HK-2 (cell line): ENCODE measurements around the gene SELENOW.
"Not testable (repeated sequence)": the region's sequence is repeated elsewhere in the genome, so short reads cannot be mapped to it uniquely, and the experiment has no call there.

Source experiments
- DNase-seq: peaks from one replicate; pipeline ENCODE4 v3.0.0-alpha.2; 2018; ENCODE audit not compliant: unreplicated experiment

The SELENOW gene

DNA sequence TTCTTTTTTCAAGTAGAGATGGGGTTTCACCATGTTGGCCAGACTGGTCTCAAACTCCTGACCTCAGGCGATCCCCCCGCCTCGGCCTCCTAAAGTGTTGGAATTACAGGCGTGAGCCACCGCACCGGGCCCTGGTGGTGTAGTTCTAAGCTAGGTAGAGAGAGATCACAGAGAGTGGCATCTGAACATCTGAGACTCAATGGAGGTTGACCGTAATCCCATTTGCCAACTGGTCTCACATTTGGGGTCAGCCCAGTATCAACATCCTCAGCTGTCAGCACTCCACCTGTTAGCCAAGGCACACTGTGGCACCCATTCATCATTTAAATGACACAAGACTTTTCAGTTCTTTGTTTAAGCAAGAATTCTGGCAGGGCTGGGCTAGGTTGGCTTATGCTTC lies 8.1 kb downstream of the SELENOW start:
- no peak for DNase-seq

DNA sequence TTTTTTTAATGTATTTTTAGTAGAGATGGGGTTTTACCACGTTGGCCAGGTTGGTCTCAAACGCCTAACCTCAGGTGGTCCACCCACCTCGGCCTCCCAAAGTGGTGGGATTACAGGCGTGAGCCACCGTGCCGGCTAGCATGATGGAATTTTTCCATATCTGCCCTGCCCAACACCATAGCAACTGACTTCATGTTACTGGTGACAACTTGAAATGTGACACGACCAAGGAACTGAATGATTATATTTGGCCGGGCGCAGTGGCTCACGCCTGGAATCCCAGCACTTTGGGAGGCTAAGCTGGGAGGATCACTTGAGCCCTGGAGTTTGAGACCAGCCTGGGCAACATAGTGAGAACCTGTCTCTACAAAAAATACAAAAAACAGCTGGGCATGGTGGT lies 8.8 kb downstream of the SELENOW start:
- not testable (repeated sequence) for DNase-seq

DNA sequence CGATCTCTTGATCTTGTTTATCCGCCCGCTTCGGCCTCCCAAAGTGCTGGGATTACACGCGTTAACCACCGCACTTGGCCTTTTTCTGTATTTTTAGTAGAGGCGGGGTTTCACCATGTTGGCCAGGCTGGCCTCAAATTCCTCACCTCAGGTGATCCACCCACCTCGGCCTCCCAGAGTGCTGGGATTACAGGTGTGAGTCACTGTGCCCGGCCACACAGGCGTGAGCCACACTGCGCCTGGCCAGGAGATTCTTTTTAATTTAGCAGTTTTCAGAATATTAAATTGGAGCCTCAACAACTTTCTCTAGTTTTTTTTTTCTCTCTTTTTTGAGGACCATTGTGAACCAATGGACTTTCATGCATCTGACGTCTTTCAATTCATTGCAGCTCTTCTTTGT lies 11.3 kb downstream of the SELENOW start:
- peak; percentile 38 for DNase-seq

- peak; percentile 87 for DNase-seq
Observed at GRCh38 chr19:47790398-47790814, 11.9 kb downstream of the SELENOW start.

DNA sequence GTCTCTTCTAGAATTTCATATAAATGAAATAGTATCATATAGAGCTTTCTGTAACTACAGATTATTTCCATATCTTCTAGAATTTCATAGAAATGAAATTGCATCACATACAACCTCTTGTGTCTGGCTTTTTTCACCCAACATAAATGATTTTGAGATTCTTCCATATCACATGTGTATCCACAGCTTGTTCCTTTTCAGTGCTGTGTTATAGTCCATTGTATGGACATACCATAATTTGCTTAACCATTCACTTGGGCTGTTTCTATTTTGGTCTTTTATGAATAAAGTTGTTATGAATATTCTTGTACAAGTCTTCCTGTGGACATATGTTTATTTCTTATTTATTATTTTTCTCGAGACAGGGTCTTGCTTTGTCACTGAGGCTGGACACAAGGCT lies 14.1 kb downstream of the SELENOW start:
- DNase-seq: no peak

GRCh38 chr19:47794526-47794925 lies 16.0 kb downstream of the SELENOW start:
- no peak for DNase-seq

GRCh38 chr19:47796785-47797184 lies 18.3 kb downstream of the SELENOW start:
- no peak for DNase-seq

GRCh38 chr19:47797996-47798903 lies 19.7 kb downstream of the SELENOW start:
- DNase-seq: no peak

GRCh38 chr19:47798904-47799266 lies 20.4 kb downstream of the SELENOW start:
- no peak for DNase-seq

GRCh38 chr19:47801270-47801669 lies 22.8 kb downstream of the SELENOW start:
- no peak for DNase-seq

GRCh38 chr19:47802521-47803043 lies 24.1 kb downstream of the SELENOW start:
- DNase-seq: no peak

- DNase-seq: not testable (repeated sequence)
Observed at GRCh38 chr19:47803148-47803547, 24.6 kb downstream of the SELENOW start.

- DNase-seq: not testable (repeated sequence)
Observed at GRCh38 chr19:47803671-47804070, 25.2 kb downstream of the SELENOW start.

GRCh38 chr19:47804451-47804850 lies 25.9 kb downstream of the SELENOW start, which contains the start of gene TPRX1:
TSS of gene TPRX1 (minus strand) at chr19:47804551. CDS start at chr19:47804539, 12 bp downstream.
- DNase-seq: not testable (repeated sequence)

DNA sequence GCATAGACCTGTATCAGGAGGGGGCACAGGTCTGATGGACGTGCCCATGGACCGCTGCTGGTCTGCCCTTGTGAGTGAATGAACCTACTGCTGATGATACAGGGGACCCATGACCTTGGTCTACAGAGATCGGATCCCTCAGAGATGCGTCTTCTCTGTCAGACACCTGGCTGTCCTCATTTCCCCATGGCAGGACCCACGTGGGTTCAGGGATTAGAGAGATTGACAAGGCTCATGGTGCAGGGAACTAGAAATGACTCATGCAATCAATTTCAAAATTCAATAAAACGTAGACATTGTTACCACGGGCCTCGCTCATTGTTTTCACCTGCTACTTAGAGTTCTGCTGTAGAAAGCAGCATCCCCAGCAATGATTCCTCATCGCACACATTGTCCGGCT lies 26.8 kb downstream of the SELENOW start:
- no peak for DNase-seq

DNA sequence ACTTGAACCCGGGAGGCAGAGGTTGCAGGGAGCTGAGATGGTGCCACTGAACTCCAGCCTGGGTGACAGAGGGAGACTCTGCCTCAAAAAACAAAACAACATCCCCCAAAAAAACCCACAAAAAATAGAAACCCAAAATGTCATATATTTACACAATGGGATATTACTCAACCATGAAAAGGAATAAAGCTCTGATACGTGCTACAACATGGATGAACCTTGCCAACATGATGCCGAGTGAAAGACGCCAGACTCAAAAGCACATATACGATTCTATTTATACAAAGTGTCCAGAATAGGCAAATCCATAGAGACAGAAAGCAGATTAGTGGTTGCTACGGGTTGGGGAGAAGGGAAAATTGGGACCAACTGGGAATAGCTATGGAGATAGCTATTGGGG lies 27.9 kb downstream of the SELENOW start:
- DNase-seq: no peak

DNA sequence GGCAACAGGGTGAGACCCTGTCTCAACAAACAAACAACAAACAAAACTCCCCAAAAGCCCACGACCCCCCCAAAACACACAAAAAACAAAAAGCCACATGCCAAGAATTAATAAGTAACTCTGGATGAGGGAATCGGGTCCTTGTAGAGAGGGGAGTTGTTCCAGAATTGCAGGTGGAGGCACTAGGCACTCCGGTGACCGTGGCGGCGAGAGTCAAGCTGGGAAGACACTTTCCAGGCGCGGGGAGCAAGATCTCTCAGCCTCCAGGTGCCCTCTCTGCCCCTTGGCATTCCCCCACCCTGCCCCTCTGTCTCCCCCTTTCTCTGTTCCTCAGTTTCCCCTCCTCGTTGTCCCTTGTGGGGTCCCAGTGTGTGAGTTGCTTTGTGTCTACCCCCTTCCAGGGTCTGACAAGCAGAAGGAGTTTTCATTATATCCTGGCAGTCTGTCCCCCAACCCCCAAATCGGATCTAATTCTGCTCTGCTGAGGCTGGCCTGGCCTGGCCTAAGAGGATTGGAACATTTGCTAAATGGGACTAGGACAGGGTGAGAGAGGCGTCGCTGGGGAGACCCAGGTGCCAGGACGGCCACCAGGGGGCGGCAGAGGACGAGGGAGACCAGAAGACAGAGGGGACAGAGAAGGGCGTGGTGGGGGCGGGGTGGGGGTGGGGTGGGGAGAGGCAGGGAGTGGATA lies 34.9 kb downstream of the SELENOW start:
- DNase-seq: peak; percentile 80

- DNase-seq: no peak
Observed at GRCh38 chr19:47813995-47814328, 35.5 kb downstream of the SELENOW start.

DNA sequence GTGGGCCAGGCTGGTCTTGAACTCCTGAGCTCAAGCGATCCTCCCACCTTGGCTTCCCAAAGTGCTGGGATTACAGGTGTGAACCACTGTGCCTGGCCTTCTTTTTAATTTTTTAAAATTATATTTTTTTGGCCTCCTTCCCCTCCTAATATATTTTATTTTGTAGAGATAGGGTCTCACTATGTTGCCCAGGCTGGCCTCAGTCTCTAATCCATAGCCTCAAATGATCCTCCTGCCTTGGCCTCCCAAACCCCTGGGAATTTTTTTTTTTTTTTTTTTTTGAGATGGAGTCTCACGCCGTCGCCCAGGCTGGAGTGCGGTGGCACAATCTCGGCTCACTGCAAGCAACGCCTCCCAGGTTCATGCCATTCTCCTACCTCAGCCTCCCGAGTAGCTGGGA lies 37.8 kb downstream of the SELENOW start:
- not testable (repeated sequence) for DNase-seq

DNA sequence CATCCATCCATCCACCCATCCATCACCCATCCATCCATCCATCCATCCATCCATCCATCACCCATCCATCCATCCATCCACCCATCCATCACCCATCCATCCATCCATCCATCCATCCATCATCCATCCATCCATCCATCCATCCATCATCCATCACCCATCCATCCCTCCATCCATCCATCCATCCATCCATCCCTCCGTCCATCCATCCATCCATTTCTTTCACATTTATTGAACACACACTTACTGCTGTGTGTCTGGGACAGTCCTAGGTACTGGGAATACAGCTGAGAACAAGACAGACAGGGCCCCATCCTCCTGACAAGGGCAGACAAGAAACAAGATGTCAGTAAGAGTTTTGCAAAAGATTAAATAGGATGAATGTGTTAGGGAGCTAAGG lies 39.7 kb downstream of the SELENOW start:
- DNase-seq: not testable (repeated sequence)

DNA sequence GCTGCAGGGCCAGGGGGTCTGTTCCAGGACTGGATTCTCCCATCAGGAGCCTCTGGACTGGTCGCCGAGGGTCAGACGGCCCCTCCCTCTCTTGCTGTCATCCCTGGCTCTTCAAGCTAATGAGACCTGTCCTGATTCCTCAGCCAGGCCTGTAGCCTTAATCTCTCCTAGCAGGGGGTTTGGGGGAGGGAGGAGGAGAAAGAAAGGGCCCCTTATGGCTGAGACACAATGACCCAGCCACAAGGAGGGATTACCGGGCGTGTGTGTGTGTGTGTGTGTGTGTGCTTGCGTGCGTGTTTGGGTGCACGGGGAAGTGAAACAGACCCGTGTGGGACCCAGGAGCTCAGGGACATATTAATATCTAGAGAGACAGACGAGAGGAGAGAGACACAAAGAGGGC lies 41.4 kb downstream of the SELENOW start:
- DNase-seq: no peak

- no peak for DNase-seq
Observed at GRCh38 chr19:47820410-47820809, 41.9 kb downstream of the SELENOW start.

- no peak for DNase-seq
Observed at GRCh38 chr19:47821460-47822020, 43.0 kb downstream of the SELENOW start, which contains the start of gene CRX. TSS of gene CRX (plus strand) at chr19:47821937. CDS start at chr19:47834444, 12,507 bp downstream.
